ENCODE results near the gene SNX21. TPM values are rescaled to one million over a fixed set of nuclear protein-coding genes. Genes with fewer than 3 reads are reported as not detected.

The SNX21 gene
- total and polyA plus RNA-seq, 4 donors: 3.8 to 10.6 (median 4.8) TPM

- Histone ChIP-seq H3K9ac (ENCODE audit: low read depth in 1 of 2, low read length in 2 of 2) (no peak overlapping the region), H3K9me3 (ENCODE audit: control insufficient read depth in 4 of 4, low read length in 3 of 4) (no peaks in the 10 kb centered on the region), H3K27ac (ENCODE audit: low read depth in 1 of 2, low read length in 2 of 2) (no peak overlapping the region), H3K4me1 (ENCODE audit: control insufficient read depth in 4 of 4, insufficient read depth in 4 of 4, low read length in 3 of 4) (peaks cover 0 to 4% (median 0%) of the 10 kb centered on the region in 4 donors), H3K36me3 (ENCODE audit: control insufficient read depth in 4 of 4, insufficient read depth in 3 of 4, low read depth in 1 of 4, low read length in 3 of 4) (no peaks in the 10 kb centered on the region), H3K4me3 (ENCODE audit: low read depth in 1 of 3, low read length in 3 of 3) (no peak overlapping the region), H3K27me3 (ENCODE audit: control insufficient read depth in 4 of 4, insufficient read depth in 4 of 4, low read length in 3 of 4) (no peaks in the 10 kb centered on the region)
- TF ChIP-seq JUND (IDR thresholded peaks at IDR 0.05) (no peak), MAX (IDR thresholded peaks at IDR 0.05) (no peak), NR2F2 (IDR thresholded peaks at IDR 0.05) (no peak), ATF3 (IDR thresholded peaks at IDR 0.05) (no peak), FOXA1 (IDR thresholded peaks at IDR 0.05) (no peak)
- DNase-seq (ENCODE audit: low spot score): no peak
These were observed 34.2 kb downstream of the SNX21 start for GRCh38 chr20:45867819-45868176.

- H3K27ac ChIP-seq (ENCODE audit: low read depth in 1 of 2, low read length in 2 of 2): no peak overlapping the region
- 96% methylated on average over 4 of the region's 4 CpGs for whole genome bisulfite sequencing
- no peaks in the 10 kb centered on the region for H3K27me3 ChIP-seq (ENCODE audit: control insufficient read depth in 4 of 4, insufficient read depth in 4 of 4, low read length in 3 of 4)
- no peak for DNase-seq (ENCODE audit: low spot score)
- H3K36me3 ChIP-seq (ENCODE audit: control insufficient read depth in 4 of 4, insufficient read depth in 3 of 4, low read depth in 1 of 4, low read length in 3 of 4): peaks cover under 1 to 9% (median 6%) of the 10 kb centered on the region in 4 donors
- TF ChIP-seq FOXA2 (IDR thresholded peaks at IDR 0.05) (no peak), HNF4G (IDR thresholded peaks at IDR 0.05) (no peak), EGR1 (IDR thresholded peaks at IDR 0.05; ENCODE audit: low read depth in 2 of 2) (no peak), REST (IDR thresholded peaks at IDR 0.05) (no peak), JUND (IDR thresholded peaks at IDR 0.05) (no peak)
- no peaks in the 10 kb centered on the region for H3K4me1 ChIP-seq (ENCODE audit: control insufficient read depth in 4 of 4, insufficient read depth in 4 of 4, low read length in 3 of 4)
- H3K9ac ChIP-seq (ENCODE audit: low read depth in 1 of 2, low read length in 2 of 2): no peak overlapping the region
- no peak overlapping the region for H3K4me3 ChIP-seq (ENCODE audit: low read depth in 1 of 3, low read length in 3 of 3)
- no peaks in the 10 kb centered on the region for H3K9me3 ChIP-seq (ENCODE audit: control insufficient read depth in 4 of 4, low read length in 3 of 4)
These were observed 39.0 kb downstream of the SNX21 start for GRCh38 chr20:45872626-45873025.

GRCh38 chr20:45873409-45874103 lies 40.0 kb downstream of the SNX21 start:
- Histone ChIP-seq H3K36me3 (ENCODE audit: control insufficient read depth in 4 of 4, insufficient read depth in 3 of 4, low read depth in 1 of 4, low read length in 3 of 4) (peaks cover 6 to 15% (median 11%) of the 10 kb centered on the region in 4 donors), H3K4me1 (ENCODE audit: control insufficient read depth in 4 of 4, insufficient read depth in 4 of 4, low read length in 3 of 4) (no peaks in the 10 kb centered on the region), H3K4me3 (ENCODE audit: low read depth in 1 of 3, low read length in 3 of 3) (no peak overlapping the region), H3K27ac (ENCODE audit: low read depth in 1 of 2, low read length in 2 of 2) (no peak overlapping the region), H3K9ac (ENCODE audit: low read depth in 1 of 2, low read length in 2 of 2) (no peak overlapping the region), H3K9me3 (ENCODE audit: control insufficient read depth in 4 of 4, low read length in 3 of 4) (no peaks in the 10 kb centered on the region), H3K27me3 (ENCODE audit: control insufficient read depth in 4 of 4, insufficient read depth in 4 of 4, low read length in 3 of 4) (no peaks in the 10 kb centered on the region)
- DNase-seq (ENCODE audit: low spot score): no peak
- WGBS: 53% methylated on average over 1 of the region's 1 CpG
- no peak for TF ChIP-seq EGR1 (IDR thresholded peaks at IDR 0.05; ENCODE audit: low read depth in 2 of 2)
- no peak for TF ChIP-seq ATF3 (IDR thresholded peaks at IDR 0.05)
- TF ChIP-seq FOXA2 (IDR thresholded peaks at IDR 0.05): no peak
- no peak for TF ChIP-seq SP1 (IDR thresholded peaks at IDR 0.05)
- no peak for TF ChIP-seq NR2F2 (IDR thresholded peaks at IDR 0.05)
- no peak for TF ChIP-seq HNF4G (IDR thresholded peaks at IDR 0.05)
- no peak for TF ChIP-seq ZBTB33 (IDR thresholded peaks at IDR 0.05)
- no peak for TF ChIP-seq MAX (IDR thresholded peaks at IDR 0.05)
- TF ChIP-seq TAF1 (conservative IDR thresholded peaks at IDR 0.05): no peak
- no peak for TF ChIP-seq HNF4A (conservative IDR thresholded peaks at IDR 0.05)
- TF ChIP-seq YY1 (IDR thresholded peaks at IDR 0.05): no peak
- TF ChIP-seq RXRA (IDR thresholded peaks at IDR 0.05): no peak
- no peak for TF ChIP-seq JUND (IDR thresholded peaks at IDR 0.05)
- TF ChIP-seq REST (IDR thresholded peaks at IDR 0.05): no peak
- no peak for TF ChIP-seq RAD21 (IDR thresholded peaks at IDR 0.05)
- no peak for TF ChIP-seq FOXA1 (IDR thresholded peaks at IDR 0.05)
